ENCODE data around the gene BBC3. TPM values are rescaled to one million over a fixed set of nuclear protein-coding genes. Genes with fewer than 3 reads are reported as not detected.

Gene BBC3
- total and polyA plus RNA-seq, 2 experiments from 2014 or later = 23.4 to 31.9 TPM

GRCh38 chr19:47187797-47188196, 43.2 kb downstream of the BBC3 start:
- H3K36me3 Mint-ChIP-seq (ENCODE audit: low read depth) = peaks cover 60% of the 10 kb centered on the region
- H3K27ac Mint-ChIP-seq = no peak overlapping the region; the same call in 1 of the 2 replicates

More at GRCh38 chr19:47187797-47188196, 43.2 kb downstream of the BBC3 start:
- peaks cover 19% of the 10 kb centered on the region for H3K36me3 ChIP-seq (ENCODE audit: insufficient read depth)
- H3K9me2 ChIP-seq (ENCODE audit: insufficient read depth) = no peaks in the 10 kb centered on the region
- H3K79me2 ChIP-seq (replicated peaks; ENCODE audit: insufficient read depth) = peaks cover 80% of the 10 kb centered on the region
- H3K4me1 ChIP-seq (ENCODE audit: insufficient read depth) = no peaks in the 10 kb centered on the region
- DNase-seq (ENCODE audit: low spot score) (no peak), ATAC-seq (no peak)
- peaks cover 55% of the 10 kb centered on the region for H3F3A ChIP-seq (replicated peaks; ENCODE audit: low read depth)
- peaks cover 5% of the 10 kb centered on the region for H3K27me3 Mint-ChIP-seq (ENCODE audit: insufficient read depth, low read depth, poor library complexity)
- no peak overlapping the region for H3K4me2 ChIP-seq
- H4K20me1 ChIP-seq (replicated peaks; ENCODE audit: insufficient read depth) = peaks cover 45% of the 10 kb centered on the region
- H3K4me3 ChIP-seq = no peak overlapping the region
- H3K27ac ChIP-seq (ENCODE audit: low read depth) = peak overlapping the region; percentile 87
- no peak overlapping the region for H2AFZ ChIP-seq
- peaks cover 6% of the 10 kb centered on the region for H3K4me1 Mint-ChIP-seq
- H3K27me3 ChIP-seq (ENCODE audit: insufficient read depth) = no peaks in the 10 kb centered on the region
- H3K4me3 Mint-ChIP-seq = no peak overlapping the region
- TF ChIP-seq JUNB (IDR thresholded peaks at IDR 0.05; ENCODE audit: unreplicated experiment) (no peak), ZNF114 (CRISPR knock-in tag; IDR thresholded peaks at IDR 0.05) (no peak), STAT1 (IDR thresholded peaks at IDR 0.05; ENCODE audit: unreplicated experiment) (no peak), EZH2phosphoT487 (IDR thresholded peaks at IDR 0.05; ENCODE audit: unreplicated experiment) (no peak), ETS1 (IDR thresholded peaks at IDR 0.05) (no peak), EZH2 (IDR thresholded peaks at IDR 0.05; ENCODE audit: low read depth, unreplicated experiment) (no peak), ZNF331 (CRISPR knock-in tag; IDR thresholded peaks at IDR 0.05; ENCODE audit: low read depth) (no peak), CTCF (conservative IDR thresholded peaks at IDR 0.05; ENCODE audit: low read depth in 2 of 2) (no peak), NANOG (IDR thresholded peaks at IDR 0.05; ENCODE audit: borderline replicate concordance) (no peak), CREB1 (CRISPR knock-in tag; IDR thresholded peaks at IDR 0.05; ENCODE audit: low read depth) (no peak), POLR2AphosphoS5 (IDR thresholded peaks at IDR 0.05; ENCODE audit: low read depth) (no peak)
- TF ChIP-seq, protein P1, sequence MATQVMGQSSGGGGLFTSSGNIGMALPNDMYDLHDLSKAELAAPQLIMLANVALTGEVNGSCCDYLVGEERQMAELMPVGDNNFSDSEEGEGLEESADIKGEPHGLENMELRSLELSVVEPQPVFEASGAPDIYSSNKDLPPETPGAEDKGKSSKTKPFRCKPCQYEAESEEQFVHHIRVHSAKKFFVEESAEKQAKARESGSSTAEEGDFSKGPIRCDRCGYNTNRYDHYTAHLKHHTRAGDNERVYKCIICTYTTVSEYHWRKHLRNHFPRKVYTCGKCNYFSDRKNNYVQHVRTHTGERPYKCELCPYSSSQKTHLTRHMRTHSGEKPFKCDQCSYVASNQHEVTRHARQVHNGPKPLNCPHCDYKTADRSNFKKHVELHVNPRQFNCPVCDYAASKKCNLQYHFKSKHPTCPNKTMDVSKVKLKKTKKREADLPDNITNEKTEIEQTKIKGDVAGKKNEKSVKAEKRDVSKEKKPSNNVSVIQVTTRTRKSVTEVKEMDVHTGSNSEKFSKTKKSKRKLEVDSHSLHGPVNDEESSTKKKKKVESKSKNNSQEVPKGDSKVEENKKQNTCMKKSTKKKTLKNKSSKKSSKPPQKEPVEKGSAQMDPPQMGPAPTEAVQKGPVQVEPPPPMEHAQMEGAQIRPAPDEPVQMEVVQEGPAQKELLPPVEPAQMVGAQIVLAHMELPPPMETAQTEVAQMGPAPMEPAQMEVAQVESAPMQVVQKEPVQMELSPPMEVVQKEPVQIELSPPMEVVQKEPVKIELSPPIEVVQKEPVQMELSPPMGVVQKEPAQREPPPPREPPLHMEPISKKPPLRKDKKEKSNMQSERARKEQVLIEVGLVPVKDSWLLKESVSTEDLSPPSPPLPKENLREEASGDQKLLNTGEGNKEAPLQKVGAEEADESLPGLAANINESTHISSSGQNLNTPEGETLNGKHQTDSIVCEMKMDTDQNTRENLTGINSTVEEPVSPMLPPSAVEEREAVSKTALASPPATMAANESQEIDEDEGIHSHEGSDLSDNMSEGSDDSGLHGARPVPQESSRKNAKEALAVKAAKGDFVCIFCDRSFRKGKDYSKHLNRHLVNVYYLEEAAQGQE (IDR thresholded peaks at IDR 0.05; ENCODE audit: unreplicated experiment) = no peak
- TF ChIP-seq, protein P2, sequence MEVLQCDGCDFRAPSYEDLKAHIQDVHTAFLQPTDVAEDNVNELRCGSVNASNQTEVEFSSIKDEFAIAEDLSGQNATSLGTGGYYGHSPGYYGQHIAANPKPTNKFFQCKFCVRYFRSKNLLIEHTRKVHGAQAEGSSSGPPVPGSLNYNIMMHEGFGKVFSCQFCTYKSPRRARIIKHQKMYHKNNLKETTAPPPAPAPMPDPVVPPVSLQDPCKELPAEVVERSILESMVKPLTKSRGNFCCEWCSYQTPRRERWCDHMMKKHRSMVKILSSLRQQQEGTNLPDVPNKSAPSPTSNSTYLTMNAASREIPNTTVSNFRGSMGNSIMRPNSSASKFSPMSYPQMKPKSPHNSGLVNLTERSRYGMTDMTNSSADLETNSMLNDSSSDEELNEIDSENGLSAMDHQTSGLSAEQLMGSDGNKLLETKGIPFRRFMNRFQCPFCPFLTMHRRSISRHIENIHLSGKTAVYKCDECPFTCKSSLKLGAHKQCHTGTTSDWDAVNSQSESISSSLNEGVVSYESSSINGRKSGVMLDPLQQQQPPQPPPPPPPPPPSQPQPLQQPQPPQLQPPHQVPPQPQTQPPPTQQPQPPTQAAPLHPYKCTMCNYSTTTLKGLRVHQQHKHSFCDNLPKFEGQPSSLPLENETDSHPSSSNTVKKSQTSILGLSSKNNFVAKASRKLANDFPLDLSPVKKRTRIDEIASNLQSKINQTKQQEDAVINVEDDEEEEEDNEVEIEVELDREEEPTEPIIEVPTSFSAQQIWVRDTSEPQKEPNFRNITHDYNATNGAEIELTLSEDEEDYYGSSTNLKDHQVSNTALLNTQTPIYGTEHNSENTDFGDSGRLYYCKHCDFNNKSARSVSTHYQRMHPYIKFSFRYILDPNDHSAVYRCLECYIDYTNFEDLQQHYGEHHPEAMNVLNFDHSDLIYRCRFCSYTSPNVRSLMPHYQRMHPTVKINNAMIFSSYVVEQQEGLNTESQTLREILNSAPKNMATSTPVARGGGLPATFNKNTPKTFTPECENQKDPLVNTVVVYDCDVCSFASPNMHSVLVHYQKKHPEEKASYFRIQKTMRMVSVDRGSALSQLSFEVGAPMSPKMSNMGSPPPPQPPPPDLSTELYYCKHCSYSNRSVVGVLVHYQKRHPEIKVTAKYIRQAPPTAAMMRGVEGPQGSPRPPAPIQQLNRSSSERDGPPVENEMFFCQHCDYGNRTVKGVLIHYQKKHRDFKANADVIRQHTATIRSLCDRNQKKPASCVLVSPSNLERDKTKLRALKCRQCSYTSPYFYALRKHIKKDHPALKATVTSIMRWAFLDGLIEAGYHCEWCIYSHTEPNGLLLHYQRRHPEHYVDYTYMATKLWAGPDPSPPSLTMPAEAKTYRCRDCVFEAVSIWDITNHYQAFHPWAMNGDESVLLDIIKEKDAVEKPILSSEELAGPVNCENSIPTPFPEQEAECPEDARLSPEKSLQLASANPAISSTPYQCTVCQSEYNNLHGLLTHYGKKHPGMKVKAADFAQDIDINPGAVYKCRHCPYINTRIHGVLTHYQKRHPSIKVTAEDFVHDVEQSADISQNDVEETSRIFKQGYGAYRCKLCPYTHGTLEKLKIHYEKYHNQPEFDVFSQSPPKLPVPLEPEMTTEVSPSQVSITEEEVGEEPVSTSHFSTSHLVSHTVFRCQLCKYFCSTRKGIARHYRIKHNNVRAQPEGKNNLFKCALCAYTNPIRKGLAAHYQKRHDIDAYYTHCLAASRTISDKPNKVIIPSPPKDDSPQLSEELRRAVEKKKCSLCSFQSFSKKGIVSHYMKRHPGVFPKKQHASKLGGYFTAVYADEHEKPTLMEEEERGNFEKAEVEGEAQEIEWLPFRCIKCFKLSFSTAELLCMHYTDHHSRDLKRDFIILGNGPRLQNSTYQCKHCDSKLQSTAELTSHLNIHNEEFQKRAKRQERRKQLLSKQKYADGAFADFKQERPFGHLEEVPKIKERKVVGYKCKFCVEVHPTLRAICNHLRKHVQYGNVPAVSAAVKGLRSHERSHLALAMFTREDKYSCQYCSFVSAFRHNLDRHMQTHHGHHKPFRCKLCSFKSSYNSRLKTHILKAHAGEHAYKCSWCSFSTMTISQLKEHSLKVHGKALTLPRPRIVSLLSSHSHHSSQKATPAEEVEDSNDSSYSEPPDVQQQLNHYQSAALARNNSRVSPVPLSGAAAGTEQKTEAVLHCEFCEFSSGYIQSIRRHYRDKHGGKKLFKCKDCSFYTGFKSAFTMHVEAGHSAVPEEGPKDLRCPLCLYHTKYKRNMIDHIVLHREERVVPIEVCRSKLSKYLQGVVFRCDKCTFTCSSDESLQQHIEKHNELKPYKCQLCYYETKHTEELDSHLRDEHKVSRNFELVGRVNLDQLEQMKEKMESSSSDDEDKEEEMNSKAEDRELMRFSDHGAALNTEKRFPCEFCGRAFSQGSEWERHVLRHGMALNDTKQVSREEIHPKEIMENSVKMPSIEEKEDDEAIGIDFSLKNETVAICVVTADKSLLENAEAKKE (CRISPR knock-in tag; IDR thresholded peaks at IDR 0.05) = no peak
- no peaks in the 10 kb centered on the region for H3K9me3 Mint-ChIP-seq

Data from GM23338 (cell line).